ENCODE data around the gene FTSJ1.

GRCh38 chrX:48465336-48465933 lies 10.6 kb upstream of the FTSJ1 start:
- TF ChIP-seq CTCF (IDR thresholded peaks at IDR 0.05; ENCODE audit: control extremely low read depth in 1 of 3, insufficient read depth in 1 of 3, low read depth in 1 of 3, low read length in 3 of 3) (no peak), USF2 (IDR thresholded peaks at IDR 0.05; ENCODE audit: low read length) (no peak), POLR2A (IDR thresholded peaks at IDR 0.05; ENCODE audit: control extremely low read depth in 1 of 2, low read depth in 2 of 2, low read length in 2 of 2) (no peak), EP300 (IDR thresholded peaks at IDR 0.05; ENCODE audit: borderline replicate concordance in 1 of 2, low read depth in 2 of 2, low read length in 2 of 2) (no peak), EZH2 (IDR thresholded peaks at IDR 0.05; ENCODE audit: low read depth, low read length, severe bottlenecking) (no peak), ATF3 (IDR thresholded peaks at IDR 0.05; ENCODE audit: insufficient read depth, low read depth, low read length) (no peak), SP1 (IDR thresholded peaks at IDR 0.05; ENCODE audit: low read depth, low read length) (no peak), YY1 (IDR thresholded peaks at IDR 0.05; ENCODE audit: low read depth, low read length) (no peak)

All from H1 (cell line).